OCI-LY1 (cell line): ENCODE results near the gene MTUS2.

Experiments
- H2AFZ ChIP-seq: fragments of 200-600 bp; sonication (generic), shearing (Covaris generic); 2 replicates; pipeline ENCODE4 v1.6.0; 2014; ENCODE audit warnings: antibody characterized with exemption, mild to moderate bottlenecking, low read length
- H3F3A ChIP-seq: fragments of 200-600 bp; sonication (generic), shearing (Covaris generic); 2 replicates; pipeline ENCODE4 v1.6.0; 2014; ENCODE audit warnings: mild to moderate bottlenecking, antibody characterized with exemption, low read length, moderate library complexity; ENCODE audit not compliant: insufficient read depth
- H3K27ac ChIP-seq: fragments of 200-600 bp; sonication (generic); 2 replicates; pipeline ENCODE4 v1.5.1; 2014; ENCODE audit warnings: low read length, mixed run types, mild to moderate bottlenecking, low read depth; ENCODE audit not compliant: poor library complexity, severe bottlenecking
- H3K27me3 ChIP-seq: fragments of 200-600 bp; sonication (generic); 2 replicates; pipeline ENCODE4 v1.6.0; 2014; ENCODE audit warnings: antibody characterized with exemption, mild to moderate bottlenecking, low read length, moderate library complexity; ENCODE audit not compliant: insufficient read depth
- H3K36me3 ChIP-seq: fragments of 200-600 bp; sonication (generic); 2 replicates; pipeline ENCODE4 v1.6.1; 2014; ENCODE audit warnings: mild to moderate bottlenecking, antibody characterized with exemption, low read length, moderate library complexity, mixed read lengths; ENCODE audit not compliant: insufficient read depth
- H3K4me1 ChIP-seq: fragments of 200-600 bp; sonication (generic); 2 replicates; pipeline ENCODE4 v1.5.1; 2014; ENCODE audit warnings: mild to moderate bottlenecking, low read length, moderate library complexity; ENCODE audit not compliant: insufficient read depth, severe bottlenecking
- H3K4me2 ChIP-seq: fragments of 200-600 bp; sonication (generic), shearing (Covaris generic); 2 replicates; pipeline ENCODE4 v1.6.1; 2014; ENCODE audit warnings: low read length
- H3K4me3 ChIP-seq: fragments of 200-600 bp; sonication (generic); 2 replicates; pipeline ENCODE4 v1.5.1; 2014; ENCODE audit warnings: low read length, low read depth, mild to moderate bottlenecking, mixed read lengths; ENCODE audit not compliant: poor library complexity, severe bottlenecking
- H3K79me2 ChIP-seq: fragments of 200-600 bp; shearing (Covaris generic); 2 replicates; pipeline ENCODE4 v1.6.1; 2016; ENCODE audit warnings: mixed run types, low read length, mixed read lengths; ENCODE audit not compliant: insufficient read depth
- H3K9ac ChIP-seq: fragments of 200-600 bp; sonication (generic), shearing (Covaris generic); 2 replicates; pipeline ENCODE4 v1.6.1; 2014; ENCODE audit warnings: mild to moderate bottlenecking, low read length, mixed read lengths
- H3K9me2 ChIP-seq: fragments of 200-600 bp; sonication (generic), shearing (Covaris generic); 2 replicates; pipeline ENCODE4 v1.6.1; 2014; ENCODE audit warnings: low read depth, mild to moderate bottlenecking, low read length, mixed read lengths
- H3K9me3 ChIP-seq: fragments of 200-600 bp; shearing (Covaris generic); 2 replicates; pipeline ENCODE4 v1.6.1; 2014; ENCODE audit warnings: low read length, mixed read lengths
- H4K20me1 ChIP-seq: fragments of 200-600 bp; sonication (generic), shearing (Covaris generic); 2 replicates; pipeline ENCODE4 v1.6.0; 2016; ENCODE audit warnings: mild to moderate bottlenecking, low read length; ENCODE audit not compliant: insufficient read depth
- EZH2 ChIP-seq: fragments of 200-600 bp; sonication (generic), shearing (Covaris generic); IDR thresholded peaks from 2 replicates; pipeline ENCODE4 v1.8.0; 2017; ENCODE audit warnings: borderline replicate concordance, mixed run types, mild to moderate bottlenecking, antibody characterized with exemption, low read length, moderate library complexity, mixed read lengths
- TF ChIP-seq, protein P1 (sequence below): fragments of 200-600 bp; sonication (generic), shearing (Covaris generic); IDR thresholded peaks from 2 replicates; pipeline ENCODE4 v1.5.1; 2017; ENCODE audit warnings: mild to moderate bottlenecking, antibody characterized with exemption, low read length, moderate library complexity, mixed read lengths

MTUS2 gene

DNA sequence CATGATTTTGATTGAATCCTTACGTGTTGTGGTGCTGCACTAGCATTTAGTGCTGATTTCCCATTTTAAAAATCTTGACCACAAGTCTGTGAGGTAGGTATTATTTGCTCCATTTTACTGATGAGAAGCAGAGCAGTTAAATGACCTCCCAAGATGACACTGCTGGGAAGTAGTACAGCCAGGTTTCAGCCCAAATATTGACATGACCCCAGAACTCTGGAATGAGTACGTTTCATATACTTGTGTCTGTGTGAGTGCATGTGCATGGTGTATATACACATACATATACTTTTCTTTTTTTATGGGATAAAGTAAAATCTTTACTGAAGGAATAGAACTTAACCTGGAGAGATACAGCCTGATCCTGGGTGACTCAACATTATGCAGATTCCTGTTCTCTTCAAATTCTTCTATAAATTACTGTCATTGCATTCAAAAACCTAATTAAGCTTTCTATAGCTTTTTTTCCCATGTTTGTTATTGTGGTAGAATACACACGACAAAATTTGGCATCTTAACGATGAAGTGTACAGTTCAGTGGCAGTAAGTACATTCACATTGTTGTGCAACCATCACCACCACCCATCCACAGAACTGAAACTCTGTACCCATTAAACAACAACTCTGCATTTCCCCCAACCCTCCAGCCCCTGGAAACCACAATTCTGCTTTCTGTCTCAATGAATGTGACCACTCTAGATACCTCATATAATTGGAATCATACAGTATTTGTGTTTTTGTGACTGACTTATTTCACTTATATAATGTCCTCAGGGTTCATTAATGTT, 311.9 kb downstream of the MTUS2 start:
- H3K4me3 ChIP-seq: no peak overlapping the region
- TF ChIP-seq EZH2: no peak
- TF ChIP-seq, protein P1, sequence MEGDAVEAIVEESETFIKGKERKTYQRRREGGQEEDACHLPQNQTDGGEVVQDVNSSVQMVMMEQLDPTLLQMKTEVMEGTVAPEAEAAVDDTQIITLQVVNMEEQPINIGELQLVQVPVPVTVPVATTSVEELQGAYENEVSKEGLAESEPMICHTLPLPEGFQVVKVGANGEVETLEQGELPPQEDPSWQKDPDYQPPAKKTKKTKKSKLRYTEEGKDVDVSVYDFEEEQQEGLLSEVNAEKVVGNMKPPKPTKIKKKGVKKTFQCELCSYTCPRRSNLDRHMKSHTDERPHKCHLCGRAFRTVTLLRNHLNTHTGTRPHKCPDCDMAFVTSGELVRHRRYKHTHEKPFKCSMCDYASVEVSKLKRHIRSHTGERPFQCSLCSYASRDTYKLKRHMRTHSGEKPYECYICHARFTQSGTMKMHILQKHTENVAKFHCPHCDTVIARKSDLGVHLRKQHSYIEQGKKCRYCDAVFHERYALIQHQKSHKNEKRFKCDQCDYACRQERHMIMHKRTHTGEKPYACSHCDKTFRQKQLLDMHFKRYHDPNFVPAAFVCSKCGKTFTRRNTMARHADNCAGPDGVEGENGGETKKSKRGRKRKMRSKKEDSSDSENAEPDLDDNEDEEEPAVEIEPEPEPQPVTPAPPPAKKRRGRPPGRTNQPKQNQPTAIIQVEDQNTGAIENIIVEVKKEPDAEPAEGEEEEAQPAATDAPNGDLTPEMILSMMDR: no peak
- no peaks in the 10 kb centered on the region for H4K20me1 ChIP-seq
- no peaks in the 10 kb centered on the region for H3F3A ChIP-seq
- H2AFZ ChIP-seq: no peak overlapping the region
- peaks cover 3% of the 10 kb centered on the region; the same call in 1 of the 2 replicates for H3K27me3 ChIP-seq
- H3K36me3 ChIP-seq: no peaks in the 10 kb centered on the region
- H3K79me2 ChIP-seq: no peaks in the 10 kb centered on the region
- H3K9me2 ChIP-seq: no peaks in the 10 kb centered on the region
- no peak overlapping the region for H3K27ac ChIP-seq
- H3K4me2 ChIP-seq: no peak overlapping the region
- H3K9me3 ChIP-seq: no peaks in the 10 kb centered on the region
- H3K4me1 ChIP-seq: no peaks in the 10 kb centered on the region
- no peak overlapping the region for H3K9ac ChIP-seq

DNA sequence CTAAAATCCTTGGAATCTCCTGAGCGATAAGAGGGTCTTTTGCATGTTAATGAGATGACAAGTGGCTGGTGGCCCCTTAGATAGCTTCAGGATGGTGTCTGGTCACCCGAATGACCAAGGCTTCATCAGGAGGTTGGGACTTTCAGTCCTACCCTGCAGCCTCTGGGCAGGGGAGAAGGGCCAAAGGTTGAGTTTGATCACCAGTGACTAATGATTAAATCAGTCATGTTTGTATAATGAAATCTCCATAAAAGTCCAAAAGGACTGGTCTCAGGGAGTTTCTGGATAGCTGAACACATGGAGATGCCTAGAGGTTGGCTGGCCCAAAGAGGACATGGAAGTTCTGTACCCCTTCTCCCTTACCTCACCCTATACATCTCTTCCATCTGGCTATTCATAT, 316.2 kb downstream of the MTUS2 start:
- Histone ChIP-seq H3K27me3 (no peaks in the 10 kb centered on the region), H3F3A (no peaks in the 10 kb centered on the region), H2AFZ (no peak overlapping the region), H3K9me2 (no peaks in the 10 kb centered on the region), H3K79me2 (no peaks in the 10 kb centered on the region), H3K9me3 (no peaks in the 10 kb centered on the region), H3K4me3 (no peak overlapping the region), H4K20me1 (no peaks in the 10 kb centered on the region), H3K36me3 (no peaks in the 10 kb centered on the region), H3K27ac (no peak overlapping the region), H3K9ac (no peak overlapping the region), H3K4me1 (no peaks in the 10 kb centered on the region), H3K4me2 (no peak overlapping the region)
- TF ChIP-seq, protein P1: no peak
- TF ChIP-seq EZH2: no peak

- H3F3A ChIP-seq: no peaks in the 10 kb centered on the region
- no peaks in the 10 kb centered on the region for H3K9me2 ChIP-seq
- no peaks in the 10 kb centered on the region for H3K4me1 ChIP-seq
- no peaks in the 10 kb centered on the region for H3K79me2 ChIP-seq
- no peak overlapping the region for H3K4me3 ChIP-seq
- H2AFZ ChIP-seq: no peak overlapping the region
- no peaks in the 10 kb centered on the region for H3K36me3 ChIP-seq
- H4K20me1 ChIP-seq: no peaks in the 10 kb centered on the region
- no peaks in the 10 kb centered on the region for H3K9me3 ChIP-seq
- TF ChIP-seq, protein P1: no peak
- no peak for TF ChIP-seq EZH2
- no peak overlapping the region for H3K4me2 ChIP-seq
- no peak overlapping the region for H3K9ac ChIP-seq
- H3K27ac ChIP-seq: no peak overlapping the region
- no peaks in the 10 kb centered on the region for H3K27me3 ChIP-seq
Measured at GRCh38 chr13:29137016-29137415, 316.9 kb downstream of the MTUS2 start.
